HepG2 (cell line): ENCODE results near the gene SMYD4. TPM values are rescaled to one million over a fixed set of nuclear protein-coding genes. Genes with fewer than 3 reads are reported as not detected.

ENCODE experiments used
- BCL3 ChIP-seq: sonication (generic); formaldehyde crosslinking; IDR thresholded peaks from 2 replicates; pipeline ENCODE4 v1.5.1; 2020; ENCODE audit warnings: mild to moderate bottlenecking, missing genetic modification reagents, moderate library complexity
- CEBPG ChIP-seq: IDR thresholded peaks from 2 replicates; pipeline ENCODE4 v1.6.1; 2016
- MED1 ChIP-seq: sonication (generic); formaldehyde crosslinking; IDR thresholded peaks from 2 replicates; pipeline ENCODE4 v1.4.0; 2020; ENCODE audit warnings: missing genetic modification reagents
- MEIS2 ChIP-seq: sonication (generic); formaldehyde crosslinking; IDR thresholded peaks from 2 replicates; pipeline ENCODE4 v1.9.0; 2021; ENCODE audit warnings: mild to moderate bottlenecking, missing genetic modification reagents
- MXD3 ChIP-seq: IDR thresholded peaks from 2 replicates; pipeline ENCODE4 v1.6.1; 2016; ENCODE audit warnings: mild to moderate bottlenecking, missing biosample characterization, missing genetic modification reagents
- NFKB2 ChIP-seq: sonication (generic); formaldehyde crosslinking; IDR thresholded peaks from 2 replicates; pipeline ENCODE4 v1.4.0; 2020; ENCODE audit warnings: missing genetic modification reagents, borderline replicate concordance
- NFRKB ChIP-seq: fragments of 450-650 bp; IDR thresholded peaks from 2 replicates; pipeline ENCODE4 v1.6.1; 2017
- ZBTB40 ChIP-seq, 2 experiments: fragments of 450-650 bp in 1 of 2; sonication (generic) in 1 of 2; formaldehyde crosslinking in 1 of 2; IDR thresholded peaks; 2 replicates each; pipeline versions ENCODE4 v1.6.1 to v1.8.0; 2016 to 2022; ENCODE audit warnings: antibody characterized with exemption in 1 of 2, mild to moderate bottlenecking in 1 of 2, missing genetic modification reagents in 1 of 2
- ZMYM3 ChIP-seq: sonication (generic); formaldehyde crosslinking; IDR thresholded peaks from 2 replicates; pipeline ENCODE4 v1.5.1; 2020; ENCODE audit warnings: mild to moderate bottlenecking, missing genetic modification reagents
- ZNF510 ChIP-seq: sonication (generic); formaldehyde crosslinking; IDR thresholded peaks from 2 replicates; pipeline ENCODE4 v1.4.0; 2020; ENCODE audit warnings: low read depth, mild to moderate bottlenecking, missing genetic modification reagents
- ZNF678 ChIP-seq: sonication (generic); formaldehyde crosslinking; IDR thresholded peaks from 2 replicates; pipeline ENCODE4 v1.4.0; 2020; ENCODE audit warnings: mild to moderate bottlenecking, missing genetic modification reagents
- polyA plus RNA-seq, 8 experiments: library from polyadenylated mRNA; depleted of rRNA in 3 of 8; stranded (reverse) in 7 of 8; unstranded in 1 of 8; fragments of >200 nt; fragmentation: Illumina TruSeq in 4 of 8; extraction: Trizol in 4 of 8; gene quantifications; 2 replicates each; pipeline versions ENCODE4 v1.2.1 to v1.2.3, GENCODE V29; 2011 to 2016; ENCODE audit warnings: low read depth in 4 of 8, missing spikeins in 1 of 8, mixed read lengths in 1 of 8; ENCODE audit not compliant: insufficient read depth in 1 of 8
- total RNA-seq, 5 experiments: library from RNA; depleted of rRNA; stranded (reverse); fragments of >200 nt; fragmentation: Illumina TruSeq; extraction: Trizol; gene quantifications; 2 replicates each; pipeline ENCODE4 v1.2.3, GENCODE V29; 2016; ENCODE audit warnings: low read depth in 1 of 5
- TF ChIP-seq, protein P1 (sequence below): sonication (generic); formaldehyde crosslinking; IDR thresholded peaks from 2 replicates; pipeline ENCODE4 v1.8.1; 2023; ENCODE audit warnings: missing genetic modification reagents, inconsistent platforms, borderline replicate concordance
- TF ChIP-seq, protein P2 (sequence below): fragments of 450-650 bp; IDR thresholded peaks from 2 replicates; pipeline ENCODE4 v1.6.1; 2016
- TF ChIP-seq, protein P3 (sequence below): sonication (generic); formaldehyde crosslinking; IDR thresholded peaks from 2 replicates; pipeline ENCODE4 v1.4.0; 2020; ENCODE audit warnings: missing genetic modification reagents

Gene SMYD4
- total and polyA plus RNA-seq, 2 of the 13 experiments (the other 11 are each of a cell fraction or from before 2014, with no cell fraction given), result 7.4 to 11.3 TPM

- TF ChIP-seq, protein P1, sequence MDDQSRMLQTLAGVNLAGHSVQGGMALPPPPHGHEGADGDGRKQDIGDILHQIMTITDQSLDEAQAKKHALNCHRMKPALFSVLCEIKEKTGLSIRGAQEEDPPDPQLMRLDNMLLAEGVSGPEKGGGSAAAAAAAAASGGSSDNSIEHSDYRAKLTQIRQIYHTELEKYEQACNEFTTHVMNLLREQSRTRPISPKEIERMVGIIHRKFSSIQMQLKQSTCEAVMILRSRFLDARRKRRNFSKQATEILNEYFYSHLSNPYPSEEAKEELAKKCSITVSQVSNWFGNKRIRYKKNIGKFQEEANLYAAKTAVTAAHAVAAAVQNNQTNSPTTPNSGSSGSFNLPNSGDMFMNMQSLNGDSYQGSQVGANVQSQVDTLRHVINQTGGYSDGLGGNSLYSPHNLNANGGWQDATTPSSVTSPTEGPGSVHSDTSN (CRISPR knock-in tag), result no peak
- no peak for TF ChIP-seq ZNF678 (CRISPR knock-in tag)
- no peak for TF ChIP-seq MEIS2 (CRISPR knock-in tag)
- no peak for TF ChIP-seq ZNF510 (CRISPR knock-in tag)
- TF ChIP-seq ZBTB40 (IDR thresholded peaks at IDR 0.05), result no peak
- no peak for TF ChIP-seq ZBTB40 (CRISPR knock-in tag; IDR thresholded peaks at IDR 0.05)
- no peak for TF ChIP-seq NFKB2 (CRISPR knock-in tag)
- TF ChIP-seq ZMYM3, result no peak
- TF ChIP-seq, protein P2, sequence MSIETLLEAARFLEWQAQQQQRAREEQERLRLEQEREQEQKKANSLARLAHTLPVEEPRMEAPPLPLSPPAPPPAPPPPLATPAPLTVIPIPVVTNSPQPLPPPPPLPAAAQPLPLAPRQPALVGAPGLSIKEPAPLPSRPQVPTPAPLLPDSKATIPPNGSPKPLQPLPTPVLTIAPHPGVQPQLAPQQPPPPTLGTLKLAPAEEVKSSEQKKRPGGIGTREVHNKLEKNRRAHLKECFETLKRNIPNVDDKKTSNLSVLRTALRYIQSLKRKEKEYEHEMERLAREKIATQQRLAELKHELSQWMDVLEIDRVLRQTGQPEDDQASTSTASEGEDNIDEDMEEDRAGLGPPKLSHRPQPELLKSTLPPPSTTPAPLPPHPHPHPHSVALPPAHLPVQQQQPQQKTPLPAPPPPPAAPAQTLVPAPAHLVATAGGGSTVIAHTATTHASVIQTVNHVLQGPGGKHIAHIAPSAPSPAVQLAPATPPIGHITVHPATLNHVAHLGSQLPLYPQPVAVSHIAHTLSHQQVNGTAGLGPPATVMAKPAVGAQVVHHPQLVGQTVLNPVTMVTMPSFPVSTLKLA, result no peak
- TF ChIP-seq, protein P3, sequence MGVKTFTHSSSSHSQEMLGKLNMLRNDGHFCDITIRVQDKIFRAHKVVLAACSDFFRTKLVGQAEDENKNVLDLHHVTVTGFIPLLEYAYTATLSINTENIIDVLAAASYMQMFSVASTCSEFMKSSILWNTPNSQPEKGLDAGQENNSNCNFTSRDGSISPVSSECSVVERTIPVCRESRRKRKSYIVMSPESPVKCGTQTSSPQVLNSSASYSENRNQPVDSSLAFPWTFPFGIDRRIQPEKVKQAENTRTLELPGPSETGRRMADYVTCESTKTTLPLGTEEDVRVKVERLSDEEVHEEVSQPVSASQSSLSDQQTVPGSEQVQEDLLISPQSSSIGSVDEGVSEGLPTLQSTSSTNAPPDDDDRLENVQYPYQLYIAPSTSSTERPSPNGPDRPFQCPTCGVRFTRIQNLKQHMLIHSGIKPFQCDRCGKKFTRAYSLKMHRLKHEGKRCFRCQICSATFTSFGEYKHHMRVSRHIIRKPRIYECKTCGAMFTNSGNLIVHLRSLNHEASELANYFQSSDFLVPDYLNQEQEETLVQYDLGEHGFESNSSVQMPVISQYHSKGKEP (CRISPR knock-in tag), result no peak
- no peak for TF ChIP-seq MED1 (CRISPR knock-in tag)
- TF ChIP-seq NFRKB, result no peak
- TF ChIP-seq MXD3 (CRISPR knock-in tag), result no peak
- TF ChIP-seq CEBPG (CRISPR knock-in tag), result no peak
- TF ChIP-seq BCL3, result no peak
These were observed 92.0 kb downstream of the SMYD4 start (continued) for GRCh38 chr17:1737531-1738291.
